HG03159 (cell line): Measurements from ENCODE around the gene PLCB4.

Experiments used
- ATAC-seq: cut with Tn5 transposase; IDR thresholded peaks from one replicate; pipeline ENCODE4 v1.9.1; 2021; ENCODE audit warnings: mild to moderate bottlenecking, moderate library complexity; ENCODE audit not compliant: unreplicated experiment

PLCB4 gene

GRCh38 chr20:9476637-9477036 is 407.8 kb downstream of the PLCB4 start:
- ATAC-seq: no peak

GRCh38 chr20:9478771-9479170 is 409.9 kb downstream of the PLCB4 start:
- no peak for ATAC-seq

- ATAC-seq: no peak
These were observed 411.2 kb downstream of the PLCB4 start for GRCh38 chr20:9480066-9480465.

GRCh38 chr20:9482180-9482579 is 413.3 kb downstream of the PLCB4 start:
- ATAC-seq: no peak

GRCh38 chr20:9483131-9483530 is 414.2 kb downstream of the PLCB4 start:
- no peak for ATAC-seq

- no peak for ATAC-seq
These were observed 416.9 kb downstream of the PLCB4 start for GRCh38 chr20:9485614-9486340.

- ATAC-seq: no peak
These were observed 418.3 kb downstream of the PLCB4 start for GRCh38 chr20:9487231-9487630.

GRCh38 chr20:9488063-9488462 is 419.2 kb downstream of the PLCB4 start:
- no peak for ATAC-seq

- ATAC-seq: no peak
These were observed 421.3 kb downstream of the PLCB4 start for GRCh38 chr20:9490161-9490560.

- no peak for ATAC-seq
These were observed 421.7 kb downstream of the PLCB4 start for GRCh38 chr20:9490631-9491030.

- no peak for ATAC-seq
These were observed 422.4 kb downstream of the PLCB4 start for GRCh38 chr20:9491324-9491723.

GRCh38 chr20:9492067-9492466 is 423.2 kb downstream of the PLCB4 start:
- no peak for ATAC-seq

GRCh38 chr20:9493803-9494202 is 424.9 kb downstream of the PLCB4 start:
- no peak for ATAC-seq

GRCh38 chr20:9495701-9496100 is 426.8 kb downstream of the PLCB4 start:
- ATAC-seq: no peak

- ATAC-seq: no peak
These were observed 427.3 kb downstream of the PLCB4 start for GRCh38 chr20:9496155-9496554.

GRCh38 chr20:9498322-9498721 is 429.4 kb downstream of the PLCB4 start:
- ATAC-seq: no peak

- ATAC-seq: no peak
These were observed 430.4 kb downstream of the PLCB4 start for GRCh38 chr20:9499126-9499899.

GRCh38 chr20:9500121-9500520 is 431.2 kb downstream of the PLCB4 start:
- ATAC-seq: peak; percentile 79

- no peak for ATAC-seq
These were observed 432.6 kb downstream of the PLCB4 start for GRCh38 chr20:9501473-9501872.

- no peak for ATAC-seq
These were observed 434.8 kb downstream of the PLCB4 start for GRCh38 chr20:9503526-9504245.

- ATAC-seq: no peak
These were observed 437.5 kb downstream of the PLCB4 start for GRCh38 chr20:9506280-9506821.
